ENCODE measurements around the gene MYO7B. TPM values are rescaled to one million over a fixed set of nuclear protein-coding genes. Genes with fewer than 3 reads are reported as not detected.
A peak's percentile ranks its signal among the peaks of the same experiment; 100 is the strongest.

The MYO7B gene
- total RNA-seq (2014; rRNA removed) = 28.0 and 37.8 TPM in 2 replicates
- Bru-seq, nascent RNA = percentile 37 among the genes with signal in this experiment
- BruChase-seq, experiment 1, labeled RNA remaining after a 6-hour chase = percentile 39 among the genes with signal in this experiment
- percentile 33 among the genes with signal in this experiment for BruChase-seq, experiment 2, labeled RNA remaining after a 2-hour chase
- long read RNA-seq, partial matches to known transcripts = 13 of 15 reads
- long read RNA-seq, other reads (novel, unspliced or antisense) = 2 of 15 reads

- no peak within 1 kb of the TSS for H3K9ac ChIP-seq (ENCODE audit: low read length)
- H3K9me2 ChIP-seq (replicated peaks; ENCODE audit: low read length) = peaks cover 6% of the 10 kb centered on the region; the same call in 1 of the 2 replicates
- H3K36me3 ChIP-seq (ENCODE audit: low read depth, low read length) = no peaks in the 10 kb centered on the region
- intact Hi-C loops (cut with micrococcal nuclease) = no loop called here
- H3K4me3 ChIP-seq (ENCODE audit: low read length) = no peak within 1 kb of the TSS
- no peaks in the 10 kb centered on the region for H3K9me3 ChIP-seq (ENCODE audit: low read length)
- H3K27ac ChIP-seq (ENCODE audit: low read length) = no peak within 1 kb of the TSS
- DNase-seq = no peak
- ChIA-PET POLR2A (ENCODE audit: unreplicated experiment) (no interaction called here), CTCF (no interaction called here)
- no peak for TF ChIP-seq CTCF (conservative IDR thresholded peaks at IDR 0.05; ENCODE audit: low read depth, low read length)
- TF ChIP-seq EZH2phosphoT487 (IDR thresholded peaks at IDR 0.05; ENCODE audit: borderline replicate concordance, low read length) = no peak
- no peak for TF ChIP-seq EZH2 (IDR thresholded peaks at IDR 0.05; ENCODE audit: low read length, unreplicated experiment)
- H2AFZ ChIP-seq (ENCODE audit: low read length) = no peak within 1 kb of the TSS
- H3F3A ChIP-seq (ENCODE audit: low read length, unreplicated experiment) = no peaks in the 10 kb centered on the region
- H3K27me3 ChIP-seq (ENCODE audit: low read length) = no peaks in the 10 kb centered on the region
- H4K20me1 ChIP-seq (ENCODE audit: low read length) = no peaks in the 10 kb centered on the region
- no TSS peak for BruUV-seq (replicated peaks)
- H3K4me1 ChIP-seq (ENCODE audit: insufficient read depth, low read length) = peaks cover 8% of the 10 kb centered on the region
- no peaks in the 10 kb centered on the region for H3K79me2 ChIP-seq (ENCODE audit: low read length)
- H3K4me2 ChIP-seq (ENCODE audit: low read length) = no peak within 1 kb of the TSS
- 0 out of 2 replicates have a peak, but pooled peaks have one; percentile 32 for ATAC-seq
Measured at GRCh38 chr2:127535422-127535901, at the start of gene MYO7B. MYO7B (plus strand) TSS chr2:127535683; CDS start chr2:127559723, 24,040 bp downstream.

GRCh38 chr2:127485694-127486071 is 49.8 kb upstream of the MYO7B start:
- Histone ChIP-seq H2AFZ (ENCODE audit: low read length) (no peak overlapping the region), H3K27ac (ENCODE audit: low read length) (no peak overlapping the region), H3K79me2 (ENCODE audit: low read length) (no peaks in the 10 kb centered on the region), H3F3A (ENCODE audit: low read length, unreplicated experiment) (no peaks in the 10 kb centered on the region), H3K4me2 (ENCODE audit: low read length) (no peak overlapping the region), H3K4me1 (ENCODE audit: insufficient read depth, low read length) (no peaks in the 10 kb centered on the region), H3K9me2 (replicated peaks; ENCODE audit: low read length) (no peaks in the 10 kb centered on the region), H3K4me3 (ENCODE audit: low read length) (no peak overlapping the region), H3K27me3 (ENCODE audit: low read length) (no peaks in the 10 kb centered on the region), H3K9ac (ENCODE audit: low read length) (no peak overlapping the region), H3K36me3 (ENCODE audit: low read depth, low read length) (peaks cover 87% of the 10 kb centered on the region), H3K9me3 (ENCODE audit: low read length) (no peaks in the 10 kb centered on the region), H4K20me1 (ENCODE audit: low read length) (no peaks in the 10 kb centered on the region)
- TF ChIP-seq EZH2 (IDR thresholded peaks at IDR 0.05; ENCODE audit: low read length, unreplicated experiment) (no peak), EZH2phosphoT487 (IDR thresholded peaks at IDR 0.05; ENCODE audit: borderline replicate concordance, low read length) (no peak), CTCF (conservative IDR thresholded peaks at IDR 0.05; ENCODE audit: low read depth, low read length) (no peak)
- CTCF ChIA-PET = interaction anchor here (0.6 to 0.7 kb wide), 2 partner anchors 189 kb away, joined by 3 to 4 read pairs; partner anchors contain the start of gene LIMS2
- no peak for ATAC-seq
- no TSS peak for BruUV-seq (replicated peaks)
- intact Hi-C loops (cut with micrococcal nuclease) = no loop called here
- POLR2A ChIA-PET (ENCODE audit: unreplicated experiment) = no interaction called here
- no peak for DNase-seq
